HG02610 (cell line): ENCODE results near the gene BCKDHA.

ENCODE experiments used
- ATAC-seq: cut with Tn5 transposase; IDR thresholded peaks from one replicate; pipeline ENCODE4 v1.9.1; 2021; ENCODE audit warnings: mild to moderate bottlenecking, moderate library complexity; ENCODE audit not compliant: unreplicated experiment

The BCKDHA gene

DNA sequence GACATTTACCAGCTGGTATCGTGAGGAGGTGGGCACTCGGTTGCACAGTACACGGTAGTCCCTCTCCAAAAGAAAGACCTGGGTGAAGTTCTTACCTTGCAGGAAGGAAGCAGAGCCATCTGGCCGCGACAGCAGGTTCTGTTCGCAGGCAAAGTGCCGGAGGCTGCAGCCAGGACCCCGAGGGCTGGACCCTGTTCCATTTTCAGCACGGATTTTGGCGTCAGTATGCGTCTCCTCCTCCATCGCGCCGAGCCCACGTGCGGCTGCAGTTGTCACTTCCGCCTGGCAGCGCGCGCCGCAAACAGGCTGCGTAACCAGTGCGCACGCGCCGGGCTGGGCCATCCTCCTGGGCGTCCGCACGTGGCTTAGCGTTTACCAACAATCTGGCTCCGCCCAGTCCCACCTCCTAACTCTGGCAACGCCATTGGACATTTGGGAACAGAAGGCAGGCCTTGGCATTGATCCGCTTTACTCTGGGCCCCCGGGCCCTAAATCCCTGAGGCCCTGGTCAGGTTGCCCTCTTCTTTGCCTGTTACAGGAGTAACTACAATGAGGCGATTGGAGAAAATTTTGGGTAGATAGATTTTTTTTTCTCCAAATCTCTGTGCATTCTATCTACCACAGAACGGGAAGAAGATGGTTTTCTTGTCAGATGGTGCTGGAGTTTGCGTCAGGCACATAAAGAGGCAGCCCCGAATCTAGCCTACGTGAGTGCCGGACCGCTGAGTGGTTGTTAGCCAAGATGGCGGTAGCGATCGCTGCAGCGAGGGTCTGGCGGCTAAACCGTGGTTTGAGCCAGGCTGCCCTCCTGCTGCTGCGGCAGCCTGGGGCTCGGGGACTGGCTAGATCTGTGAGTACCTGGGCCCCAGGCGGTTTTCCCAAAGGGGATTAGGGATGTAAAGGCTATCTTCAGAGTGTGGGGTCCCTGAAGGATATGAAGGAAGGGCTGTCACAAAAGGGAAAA is at the start of gene BCKDHA, which contains the start of gene EXOSC5:
TSS of gene BCKDHA (plus strand) at position 733 of the 964 bp plus-strand sequence. CDS start at position 743, 10 bp downstream.
TSS of gene EXOSC5 (minus strand) at position 274 of the 964 bp plus-strand sequence. CDS start at position 243, 31 bp downstream.
- ATAC-seq: peak; percentile 86

DNA sequence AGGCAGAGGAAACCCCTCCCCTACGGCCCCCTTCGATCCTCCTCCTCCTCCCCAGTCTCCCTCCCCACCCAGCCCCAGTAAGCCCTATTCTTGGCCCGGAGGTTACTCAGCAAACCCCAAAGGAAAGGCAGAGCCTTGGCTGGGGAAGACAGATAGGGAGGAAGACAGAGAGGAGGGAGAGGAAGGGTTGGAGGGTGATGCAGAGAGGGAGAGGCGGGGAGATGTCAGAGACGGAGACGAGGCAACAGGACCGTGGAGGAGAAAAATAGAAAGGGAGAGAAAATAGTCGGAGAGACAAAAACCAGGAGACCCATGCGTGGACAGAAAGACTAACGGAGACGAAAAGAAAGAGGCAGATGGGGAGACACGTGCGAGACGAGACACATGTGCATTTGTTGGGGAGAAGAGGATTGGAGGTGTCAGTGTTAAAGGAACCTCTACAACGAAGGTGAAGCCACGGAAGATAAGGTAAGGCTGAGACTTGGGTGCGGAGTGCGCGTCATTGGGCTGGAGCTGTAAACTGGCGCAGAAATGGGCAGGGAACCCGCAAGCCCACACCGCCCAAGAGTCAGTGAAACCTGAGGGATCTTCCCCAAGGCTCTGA is 46.8 kb upstream of the BCKDHA start:
- no peak for ATAC-seq

DNA sequence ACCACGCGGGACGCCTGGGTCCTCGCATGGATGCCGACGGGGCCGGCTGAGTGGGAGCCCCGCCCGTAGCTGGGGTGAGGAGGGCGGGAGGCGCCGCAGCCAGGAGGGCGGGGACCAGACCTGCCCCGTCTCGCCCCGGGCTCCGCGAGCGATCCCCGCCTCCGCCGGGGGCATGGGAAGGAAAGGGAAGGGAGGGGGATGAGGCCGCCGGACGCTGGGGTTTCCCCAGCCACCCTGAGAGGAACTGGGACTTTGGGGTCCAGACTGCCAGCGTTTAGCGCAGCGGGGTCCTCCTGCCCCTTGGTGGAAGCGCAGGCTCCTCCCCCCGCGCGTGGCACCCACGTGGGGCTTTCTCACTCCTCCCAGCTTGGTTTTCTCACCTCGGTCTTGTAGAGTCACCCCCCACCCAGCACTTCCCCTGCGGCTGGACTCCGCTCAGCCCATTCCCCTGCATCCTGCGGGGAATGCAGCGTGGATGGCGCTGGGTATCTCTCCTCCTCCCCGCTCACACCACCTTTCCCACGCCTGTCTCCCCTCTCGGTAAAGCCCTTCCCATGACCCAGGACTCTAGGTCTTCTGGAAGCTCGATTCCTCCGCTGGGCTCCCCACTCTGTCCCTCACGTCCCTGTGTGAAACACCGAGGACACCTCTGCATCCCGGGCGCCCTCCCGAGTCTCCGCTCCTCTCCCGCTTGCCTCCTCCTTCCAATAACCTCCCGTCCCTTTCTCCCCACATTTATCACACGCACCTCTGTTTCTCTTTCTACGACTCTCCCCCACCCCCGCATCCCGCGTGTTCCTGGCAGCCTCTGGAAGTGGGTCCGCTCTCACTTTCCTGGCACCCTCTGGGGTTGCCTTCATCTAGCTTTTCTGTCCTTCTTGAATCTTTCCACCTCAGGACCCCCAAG is 46.0 kb upstream of the BCKDHA start:
- ATAC-seq: peak; percentile 52

DNA sequence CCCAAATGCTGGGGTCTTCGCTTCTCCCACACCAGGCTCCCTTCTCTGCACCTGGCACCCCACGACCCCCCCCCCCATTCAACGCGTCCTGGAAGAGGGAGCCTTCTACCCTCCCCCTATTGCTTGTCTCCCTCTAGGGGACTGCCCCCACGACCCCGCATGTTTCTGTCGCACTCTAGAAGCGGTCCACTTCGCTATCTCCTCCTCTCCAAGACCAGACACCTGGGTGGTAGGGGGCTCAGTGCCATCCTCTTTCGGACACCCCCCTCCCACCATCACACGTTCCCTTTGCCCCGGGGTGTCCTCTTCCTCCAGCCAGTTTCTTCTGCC is 45.4 kb upstream of the BCKDHA start:
- no peak for ATAC-seq

DNA sequence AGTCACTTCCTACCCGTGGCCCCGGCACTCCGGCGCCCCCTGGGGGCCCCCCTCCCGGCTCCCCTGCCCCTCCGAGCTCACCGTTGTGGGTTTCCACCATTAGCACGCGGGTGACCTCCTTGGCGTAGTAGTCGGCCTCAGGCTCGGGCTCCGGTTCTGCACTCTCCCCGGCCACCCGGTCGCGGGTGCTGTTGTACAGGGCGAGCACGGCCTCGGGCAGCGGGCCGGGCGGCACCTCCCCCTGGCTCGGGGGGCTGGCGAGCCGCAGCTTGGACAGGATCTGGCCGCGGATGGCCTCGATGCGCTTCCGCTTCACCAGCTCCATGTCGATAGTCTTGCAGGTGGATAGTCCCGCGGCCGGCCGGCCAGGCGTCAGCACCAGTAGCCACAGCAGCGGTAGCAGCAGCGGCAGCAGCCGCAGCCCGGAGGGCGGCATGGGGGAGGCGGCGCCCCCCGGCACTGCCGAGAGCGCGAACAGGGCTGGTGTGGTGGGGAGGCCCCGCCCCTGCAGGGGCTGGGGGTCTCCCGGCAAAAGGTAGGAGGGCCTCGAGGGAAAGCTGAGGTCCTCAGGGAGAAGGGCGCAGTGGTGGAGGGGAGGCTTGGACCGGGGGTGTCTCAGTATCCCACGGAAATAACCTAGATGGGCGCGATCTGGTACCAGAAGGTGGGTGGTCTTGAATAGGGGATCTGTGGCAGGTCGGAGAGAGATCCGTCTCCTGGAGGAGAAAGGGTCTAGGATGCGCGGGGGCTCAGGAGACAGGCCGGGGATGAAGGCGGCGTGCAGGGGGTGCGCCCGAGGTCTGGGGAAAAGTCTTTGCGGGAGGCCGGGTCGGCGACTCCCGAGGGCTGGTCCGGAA is 44.8 kb upstream of the BCKDHA start:
- no peak for ATAC-seq

DNA sequence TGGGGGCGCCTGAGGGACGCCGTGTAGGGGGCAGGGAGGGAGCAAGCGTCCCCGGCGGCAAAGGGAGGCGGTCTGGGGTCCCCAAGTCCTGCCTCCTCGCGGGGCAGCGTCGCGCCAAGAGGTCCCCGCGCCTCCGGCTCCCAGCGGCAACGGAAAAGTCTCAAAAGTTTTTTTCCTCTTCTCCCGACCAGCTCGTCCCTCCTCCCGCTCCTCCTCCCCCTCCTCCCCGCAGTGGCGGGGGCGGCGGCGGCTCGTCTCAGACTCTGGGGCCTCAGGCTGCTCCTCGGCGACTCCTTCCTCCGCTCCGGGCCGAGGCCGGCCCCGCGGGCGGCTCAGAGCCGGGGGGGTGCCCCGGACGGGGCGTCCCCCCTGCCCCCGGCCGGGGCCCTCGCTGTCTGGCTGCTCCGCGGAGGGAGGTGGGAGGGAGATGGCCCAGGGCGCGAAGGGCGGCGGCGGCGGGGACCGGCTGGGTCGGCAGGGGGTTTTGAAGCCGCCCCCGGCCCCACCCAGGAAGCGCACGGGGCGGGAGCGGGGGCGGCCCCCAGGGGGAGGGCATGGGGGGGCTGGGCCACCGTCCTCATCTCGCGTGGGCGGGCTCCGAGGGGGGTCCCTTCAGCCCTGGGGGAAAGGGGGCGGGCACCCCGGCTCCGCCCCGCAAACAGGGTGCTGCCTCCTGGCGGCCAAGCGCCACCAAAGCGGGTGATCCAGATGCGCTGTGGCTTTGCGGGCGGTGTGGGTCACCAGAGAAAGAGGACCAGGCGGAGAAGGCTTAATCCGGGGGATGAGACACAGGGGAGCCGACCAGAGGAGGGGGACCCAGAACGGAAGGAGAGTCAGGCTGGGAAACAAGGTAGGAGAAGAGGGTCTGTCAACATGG is 43.9 kb upstream of the BCKDHA start, which contains the start of gene TGFB1:
TSS of gene TGFB1 (minus strand) at position 457 of the 877 bp plus-strand sequence. CDS start 878 bp downstream, outside the sequence.
- ATAC-seq: peak; percentile 36

DNA sequence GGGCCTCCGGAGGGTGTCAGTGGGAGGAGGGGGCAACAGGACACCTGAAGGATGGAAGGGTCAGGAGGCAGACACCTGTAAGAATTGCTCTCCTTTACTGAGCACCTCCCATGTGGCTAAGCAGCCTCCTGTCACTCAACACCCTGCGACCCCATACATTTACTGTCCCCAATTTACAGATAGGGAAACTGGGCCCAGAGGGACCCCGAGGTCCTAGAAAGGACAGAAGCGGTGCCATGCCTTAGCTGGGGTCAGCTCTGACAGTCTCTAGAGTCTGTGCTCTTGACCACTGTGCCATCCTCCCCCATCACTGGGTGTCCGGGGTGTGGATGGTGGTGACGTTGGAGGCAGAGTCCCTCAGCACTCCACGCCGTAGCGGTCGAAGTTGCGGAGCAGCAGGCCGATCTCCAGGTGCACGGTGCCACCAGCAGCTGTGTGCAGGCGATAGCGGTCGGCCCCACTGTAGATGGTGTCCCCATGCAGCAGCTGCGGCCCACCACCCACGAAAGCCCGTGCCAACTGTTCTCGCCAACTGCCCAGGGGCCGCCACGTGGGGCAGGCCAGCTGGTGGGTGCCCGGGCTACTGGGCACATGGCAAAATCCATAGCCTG is 43.2 kb upstream of the BCKDHA start:
- no peak for ATAC-seq

DNA sequence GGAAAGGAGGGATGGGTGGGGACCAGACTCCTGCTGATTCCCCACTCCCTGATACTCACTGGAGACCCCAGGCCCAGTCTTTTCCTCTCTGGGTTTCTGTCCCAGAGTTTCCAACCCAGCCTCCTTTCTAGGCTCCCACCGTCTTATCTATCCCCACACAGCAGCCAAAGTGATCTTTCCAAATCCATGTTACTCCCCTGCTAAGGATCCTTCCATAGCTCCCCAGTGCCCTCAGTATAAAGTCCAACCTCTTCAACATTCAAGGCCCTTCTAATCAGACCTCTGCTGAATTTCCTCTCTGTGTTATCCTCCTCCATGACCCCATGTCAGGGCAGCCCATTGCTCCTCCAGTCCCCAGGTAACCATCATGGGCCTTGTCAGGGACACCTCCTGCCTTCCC is 42.6 kb upstream of the BCKDHA start:
- ATAC-seq: no peak

DNA sequence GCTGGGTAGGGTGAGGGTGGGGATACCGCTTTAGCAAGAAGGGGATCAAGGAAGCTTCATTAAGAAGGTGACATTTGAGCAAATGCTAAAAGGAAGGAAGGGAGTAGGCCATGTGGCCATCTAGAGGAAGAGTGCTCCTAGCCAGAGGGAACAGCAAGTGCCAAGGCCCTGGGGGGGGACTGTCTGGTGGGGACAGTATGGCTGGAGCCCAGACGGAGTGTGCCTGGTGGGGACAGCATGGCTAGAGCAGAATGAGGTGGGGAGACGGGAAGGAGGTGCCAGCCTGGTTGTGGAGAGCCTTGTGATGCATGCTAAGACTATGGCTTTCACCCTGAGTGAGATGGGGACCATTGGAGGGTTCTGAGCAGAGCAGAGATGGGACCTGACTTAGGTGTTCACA is 41.8 kb upstream of the BCKDHA start:
- ATAC-seq: no peak

DNA sequence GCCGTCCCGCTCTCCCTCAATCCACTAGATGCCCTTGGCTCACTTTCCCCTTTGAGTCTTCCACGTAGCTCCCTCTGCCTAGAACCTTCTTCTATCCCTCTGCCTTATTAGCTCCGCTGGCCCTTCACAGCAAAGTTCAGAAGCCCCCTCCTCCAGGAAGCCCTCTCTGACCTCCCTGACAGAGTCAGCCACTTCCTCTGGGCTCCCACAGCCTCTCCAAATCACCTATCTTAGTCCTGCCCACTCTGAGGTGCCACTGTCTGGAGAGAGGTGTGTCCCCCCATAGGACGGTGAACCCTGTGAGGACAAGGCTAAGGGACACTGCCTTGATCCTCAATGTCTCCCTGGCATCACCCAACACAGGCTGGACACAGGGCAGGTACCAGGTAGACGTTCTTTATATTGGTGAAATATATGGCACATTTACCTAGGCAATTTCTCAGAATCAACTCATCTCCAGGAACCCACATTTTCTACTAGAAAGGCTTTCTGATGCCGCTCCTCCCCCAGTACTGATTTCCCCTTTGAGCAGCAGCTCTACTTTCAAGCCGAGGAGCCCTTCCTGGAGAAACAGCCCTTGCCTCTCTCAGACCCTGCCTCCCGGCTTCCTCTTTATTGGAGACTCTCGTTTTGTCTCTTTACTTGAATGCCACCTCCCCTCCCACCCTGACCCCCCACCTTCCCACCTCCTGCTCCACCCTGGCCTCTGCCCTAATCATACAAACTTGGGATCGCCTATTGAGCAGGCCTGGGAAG is 40.5 kb upstream of the BCKDHA start:
- ATAC-seq: no peak

DNA sequence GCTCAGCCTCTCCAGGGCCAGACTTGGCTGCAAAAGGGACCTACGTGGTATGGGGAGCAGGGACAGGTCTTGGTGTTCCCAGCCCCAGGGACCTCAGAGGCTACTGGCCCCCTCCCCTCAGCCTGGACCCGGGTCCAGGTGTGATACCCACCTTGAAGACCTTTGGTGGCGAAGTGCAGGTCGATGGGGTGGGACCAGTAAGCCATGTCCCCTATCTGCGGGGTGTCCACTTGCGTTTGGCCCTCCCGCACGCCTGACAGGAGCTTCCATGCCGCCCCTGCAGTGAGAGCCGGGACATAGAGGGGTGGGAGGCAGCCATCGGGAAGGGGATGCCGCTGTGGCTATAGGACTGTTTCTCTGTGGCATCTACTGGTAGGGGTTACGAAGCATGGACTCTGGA is 39.9 kb upstream of the BCKDHA start:
- no peak for ATAC-seq

DNA sequence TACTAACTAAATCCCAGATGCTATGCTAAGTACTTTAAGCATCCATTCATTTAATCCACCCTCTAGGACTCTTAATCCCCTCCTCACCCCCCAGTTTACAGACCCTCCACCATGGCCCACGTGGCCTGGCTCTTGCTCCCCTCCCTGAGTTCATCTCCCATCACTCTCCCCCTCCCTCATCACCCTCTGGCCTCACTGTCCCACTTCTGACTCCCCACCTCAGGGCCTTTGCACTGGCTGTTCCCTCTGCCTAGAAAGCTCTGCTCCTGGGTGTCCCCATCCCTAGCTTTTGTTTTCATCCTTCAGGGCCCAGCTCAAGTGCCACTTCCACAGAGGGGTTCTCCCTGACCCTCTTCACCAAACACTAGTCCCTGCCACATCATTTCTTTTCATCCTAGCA is 37.9 kb upstream of the BCKDHA start:
- ATAC-seq: no peak

DNA sequence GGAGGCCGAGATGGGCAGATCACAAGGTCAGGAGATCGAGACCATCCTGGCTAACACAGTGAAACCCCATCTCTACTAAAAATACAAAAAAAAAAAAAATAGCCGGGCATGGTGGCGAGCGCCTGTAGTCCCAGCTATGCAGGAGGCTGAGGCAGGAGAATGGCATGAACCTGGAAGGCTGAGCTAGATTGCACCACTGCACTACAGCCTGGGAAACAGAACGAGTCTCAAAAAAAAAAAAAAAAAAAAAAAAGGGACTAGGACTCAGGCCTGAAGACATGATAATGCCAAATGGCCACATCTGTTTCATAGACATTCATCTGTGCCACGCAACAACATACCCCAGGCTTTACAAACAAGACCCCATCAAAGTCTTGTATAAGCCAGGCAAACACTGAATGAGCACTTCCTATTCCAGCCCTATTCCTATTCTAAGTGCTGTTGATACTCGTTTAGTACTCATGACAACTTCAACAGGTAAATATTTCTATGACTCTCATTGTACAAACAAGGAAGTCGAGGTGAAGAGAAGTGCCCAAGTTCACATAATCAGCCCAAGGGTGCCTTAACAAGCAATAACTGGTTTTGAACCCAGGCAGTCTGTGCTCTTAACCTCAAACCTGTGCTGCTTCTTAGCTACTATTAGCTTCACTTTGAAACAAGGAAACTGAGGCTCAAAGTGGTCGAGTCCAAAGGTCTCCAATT is 35.3 kb upstream of the BCKDHA start:
- no peak for ATAC-seq

DNA sequence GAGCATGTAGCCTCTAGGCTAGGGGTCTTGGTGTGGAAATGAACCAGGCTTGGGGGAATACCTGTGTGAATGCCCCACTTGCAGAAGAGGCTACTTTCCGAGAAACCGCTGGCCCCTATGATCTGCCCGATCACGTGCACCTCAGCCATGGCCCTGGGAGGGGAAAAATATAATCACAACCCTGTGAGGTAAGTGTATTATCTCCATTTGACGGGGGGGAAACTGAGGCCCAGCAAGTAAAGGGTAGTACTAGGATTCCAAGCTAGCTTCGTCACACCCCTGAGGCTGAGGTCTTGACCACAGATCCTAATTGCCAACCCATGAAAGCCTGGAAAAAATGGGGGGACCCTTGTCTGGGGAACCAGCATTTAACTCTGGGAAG is 34.3 kb upstream of the BCKDHA start:
- ATAC-seq: no peak

DNA sequence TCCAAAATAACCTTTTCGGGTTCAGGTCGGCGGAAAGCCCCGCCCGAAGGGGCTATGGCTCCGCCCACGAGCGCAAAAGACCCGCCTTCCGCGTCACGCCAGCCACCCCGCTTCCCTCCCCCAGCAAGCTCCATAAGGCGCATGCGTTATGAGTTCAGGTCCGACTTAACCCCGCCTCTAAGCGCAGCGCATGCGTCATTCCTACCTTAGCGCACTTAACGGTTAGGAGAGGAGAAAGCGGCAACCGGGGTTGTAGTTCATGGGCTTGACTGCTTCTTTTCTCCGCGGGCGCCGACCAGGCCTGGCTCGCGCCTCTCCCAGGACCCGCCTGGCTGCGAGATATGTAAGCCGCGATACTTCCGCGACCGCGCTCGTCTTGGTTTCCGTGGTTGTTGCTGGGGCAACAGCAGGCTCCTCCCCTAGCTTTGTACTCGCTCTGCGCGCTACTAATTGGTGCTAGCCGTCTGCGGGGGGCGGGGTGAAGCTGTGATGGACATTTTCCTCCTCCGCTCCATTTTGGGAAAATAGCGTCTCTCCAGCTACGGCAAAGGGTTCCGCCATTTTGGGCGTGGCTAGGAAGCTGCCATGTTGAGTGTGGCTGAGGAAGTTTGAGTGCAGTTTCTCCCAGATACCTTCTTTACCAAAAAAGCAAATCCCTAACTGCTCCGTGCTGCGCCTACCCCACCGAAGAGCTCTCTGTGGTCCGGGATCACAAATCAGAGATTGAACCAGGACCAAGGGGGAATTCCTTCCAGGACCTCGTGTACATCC is 33.7 kb upstream of the BCKDHA start, which contains the start of gene B9D2:
TSS of gene B9D2 (minus strand) at position 397 of the 771 bp plus-strand sequence. CDS start 630 bp downstream, outside the sequence.
- ATAC-seq: peak; percentile 84
